ENCODE measurements around the gene PLAC1.

PLAC1 gene

DNA sequence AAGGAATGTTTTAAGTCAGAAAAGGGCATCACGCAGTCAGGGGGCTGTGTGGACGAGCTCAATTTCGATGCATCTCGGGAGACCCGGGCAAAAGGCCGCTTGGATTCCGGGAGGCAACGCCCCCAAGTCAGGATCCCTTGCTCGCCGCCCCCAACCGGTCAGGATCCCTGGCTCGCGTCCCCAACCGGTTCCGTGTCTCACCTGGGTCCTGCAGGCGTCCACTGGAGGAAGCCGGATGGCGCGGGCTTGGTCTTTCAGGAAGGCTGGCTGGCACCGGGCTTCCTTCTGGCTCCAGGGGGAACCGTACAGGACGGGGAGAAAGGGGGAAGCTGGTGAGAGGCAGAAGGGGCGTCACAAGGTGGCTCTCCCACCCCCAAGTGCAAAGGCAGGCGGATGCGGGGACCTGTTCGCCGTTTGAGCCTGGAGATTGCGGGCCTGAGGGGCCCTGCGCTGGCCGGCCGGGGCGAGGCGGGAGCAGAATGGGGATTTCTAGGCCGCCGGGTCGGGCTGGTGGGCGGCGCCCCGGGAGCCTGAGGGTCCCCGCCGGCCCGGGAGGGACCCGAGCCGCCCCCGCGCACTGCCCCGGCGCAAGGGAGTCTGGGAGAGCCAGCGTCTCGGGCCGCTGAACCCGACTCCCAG, 113.6 kb downstream of the PLAC1 start:
- 0 out of 2 replicates have a peak, but pooled peaks have one; percentile 33 for TF ChIP-seq ZBTB7A (IDR thresholded peaks at IDR 0.05; ENCODE audit: low read depth)
- TF ChIP-seq CREB1 (IDR thresholded peaks at IDR 0.05; ENCODE audit: low read depth), result no peak
- TF ChIP-seq YY1 (IDR thresholded peaks at IDR 0.05; ENCODE audit: low read depth), result 0 out of 2 replicates have a peak, but pooled peaks have one; percentile 13
- TF ChIP-seq TCF12 (IDR thresholded peaks at IDR 0.05; ENCODE audit: low read depth), result no peak
- TF ChIP-seq, protein P1, sequence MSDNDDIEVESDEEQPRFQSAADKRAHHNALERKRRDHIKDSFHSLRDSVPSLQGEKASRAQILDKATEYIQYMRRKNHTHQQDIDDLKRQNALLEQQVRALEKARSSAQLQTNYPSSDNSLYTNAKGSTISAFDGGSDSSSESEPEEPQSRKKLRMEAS (IDR thresholded peaks at IDR 0.05), result peak; percentile 24; the same call in 1 of the 2 replicates

DNA sequence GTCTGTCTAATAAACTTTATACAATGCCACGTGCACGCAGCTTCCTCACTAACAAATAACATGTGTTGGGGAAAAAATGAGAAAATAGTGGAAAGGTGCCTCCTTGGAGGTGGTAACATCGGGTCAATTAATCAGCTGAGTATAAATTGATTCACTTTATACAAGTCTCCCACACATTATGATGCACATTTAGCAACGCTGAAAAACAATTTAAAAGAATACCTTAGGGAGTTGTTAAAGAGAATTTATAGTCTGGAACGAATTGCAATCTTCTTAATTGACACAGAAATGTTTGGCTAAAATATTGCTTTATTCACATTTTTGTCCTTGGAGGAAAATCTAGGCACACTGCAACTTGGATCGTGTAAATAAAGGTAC, 114.1 kb downstream of the PLAC1 start:
- no peak for TF ChIP-seq FOXM1 (IDR thresholded peaks at IDR 0.05; ENCODE audit: borderline replicate concordance, low read depth)
- TF ChIP-seq YY1 (IDR thresholded peaks at IDR 0.05; ENCODE audit: low read depth), result no peak
- no peak for TF ChIP-seq TEAD4 (IDR thresholded peaks at IDR 0.05)
- TF ChIP-seq EP300 (IDR thresholded peaks at IDR 0.05; ENCODE audit: borderline replicate concordance), result no peak
- TF ChIP-seq CEBPB (IDR thresholded peaks at IDR 0.05), result no peak
- TF ChIP-seq, protein P2, sequence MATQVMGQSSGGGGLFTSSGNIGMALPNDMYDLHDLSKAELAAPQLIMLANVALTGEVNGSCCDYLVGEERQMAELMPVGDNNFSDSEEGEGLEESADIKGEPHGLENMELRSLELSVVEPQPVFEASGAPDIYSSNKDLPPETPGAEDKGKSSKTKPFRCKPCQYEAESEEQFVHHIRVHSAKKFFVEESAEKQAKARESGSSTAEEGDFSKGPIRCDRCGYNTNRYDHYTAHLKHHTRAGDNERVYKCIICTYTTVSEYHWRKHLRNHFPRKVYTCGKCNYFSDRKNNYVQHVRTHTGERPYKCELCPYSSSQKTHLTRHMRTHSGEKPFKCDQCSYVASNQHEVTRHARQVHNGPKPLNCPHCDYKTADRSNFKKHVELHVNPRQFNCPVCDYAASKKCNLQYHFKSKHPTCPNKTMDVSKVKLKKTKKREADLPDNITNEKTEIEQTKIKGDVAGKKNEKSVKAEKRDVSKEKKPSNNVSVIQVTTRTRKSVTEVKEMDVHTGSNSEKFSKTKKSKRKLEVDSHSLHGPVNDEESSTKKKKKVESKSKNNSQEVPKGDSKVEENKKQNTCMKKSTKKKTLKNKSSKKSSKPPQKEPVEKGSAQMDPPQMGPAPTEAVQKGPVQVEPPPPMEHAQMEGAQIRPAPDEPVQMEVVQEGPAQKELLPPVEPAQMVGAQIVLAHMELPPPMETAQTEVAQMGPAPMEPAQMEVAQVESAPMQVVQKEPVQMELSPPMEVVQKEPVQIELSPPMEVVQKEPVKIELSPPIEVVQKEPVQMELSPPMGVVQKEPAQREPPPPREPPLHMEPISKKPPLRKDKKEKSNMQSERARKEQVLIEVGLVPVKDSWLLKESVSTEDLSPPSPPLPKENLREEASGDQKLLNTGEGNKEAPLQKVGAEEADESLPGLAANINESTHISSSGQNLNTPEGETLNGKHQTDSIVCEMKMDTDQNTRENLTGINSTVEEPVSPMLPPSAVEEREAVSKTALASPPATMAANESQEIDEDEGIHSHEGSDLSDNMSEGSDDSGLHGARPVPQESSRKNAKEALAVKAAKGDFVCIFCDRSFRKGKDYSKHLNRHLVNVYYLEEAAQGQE (IDR thresholded peaks at IDR 0.05; ENCODE audit: low read depth), result no peak
- no peak for TF ChIP-seq NFIC (IDR thresholded peaks at IDR 0.05)
- TF ChIP-seq ZBTB7A (IDR thresholded peaks at IDR 0.05; ENCODE audit: low read depth), result no peak
- no peak for TF ChIP-seq EGR1 (IDR thresholded peaks at IDR 0.05)

DNA sequence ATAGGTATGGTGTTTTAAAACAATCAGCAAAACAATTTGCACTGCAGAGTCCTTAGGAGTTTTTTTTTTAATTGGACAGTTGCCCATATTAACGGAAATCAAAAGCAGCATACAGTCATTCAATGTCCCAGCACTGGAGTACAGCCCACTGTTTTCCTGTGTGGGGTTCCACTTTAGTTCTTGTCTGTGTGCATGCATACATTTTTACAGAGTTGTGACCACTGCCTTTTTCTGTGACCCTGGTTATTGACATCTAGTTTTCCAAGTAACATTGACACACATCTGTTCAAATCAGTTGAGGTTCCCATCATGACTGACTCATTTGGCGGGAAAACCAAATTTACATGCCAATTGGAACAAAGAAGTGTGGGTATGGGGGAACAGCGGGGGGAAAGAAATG, 115.0 kb downstream of the PLAC1 start:
- TF ChIP-seq TEAD4 (IDR thresholded peaks at IDR 0.05), result no peak
- TF ChIP-seq, protein P3, sequence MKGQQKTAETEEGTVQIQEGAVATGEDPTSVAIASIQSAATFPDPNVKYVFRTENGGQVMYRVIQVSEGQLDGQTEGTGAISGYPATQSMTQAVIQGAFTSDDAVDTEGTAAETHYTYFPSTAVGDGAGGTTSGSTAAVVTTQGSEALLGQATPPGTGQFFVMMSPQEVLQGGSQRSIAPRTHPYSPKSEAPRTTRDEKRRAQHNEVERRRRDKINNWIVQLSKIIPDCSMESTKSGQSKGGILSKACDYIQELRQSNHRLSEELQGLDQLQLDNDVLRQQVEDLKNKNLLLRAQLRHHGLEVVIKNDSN (IDR thresholded peaks at IDR 0.05), result no peak
- TF ChIP-seq EGR1 (IDR thresholded peaks at IDR 0.05), result no peak
- no peak for TF ChIP-seq TCF12 (IDR thresholded peaks at IDR 0.05; ENCODE audit: low read depth)
- TF ChIP-seq NFIC (IDR thresholded peaks at IDR 0.05), result no peak
- TF ChIP-seq FOXM1 (IDR thresholded peaks at IDR 0.05; ENCODE audit: borderline replicate concordance, low read depth), result no peak
- no peak for TF ChIP-seq TAF1 (IDR thresholded peaks at IDR 0.05; ENCODE audit: low read depth)
- TF ChIP-seq, protein P2 (IDR thresholded peaks at IDR 0.05; ENCODE audit: low read depth), result no peak
- TF ChIP-seq, protein P1 (IDR thresholded peaks at IDR 0.05), result no peak
- no peak for TF ChIP-seq ZBTB7A (IDR thresholded peaks at IDR 0.05; ENCODE audit: low read depth)
- no peak for TF ChIP-seq RAD21 (IDR thresholded peaks at IDR 0.05; ENCODE audit: low read depth)
- no peak for TF ChIP-seq EP300 (IDR thresholded peaks at IDR 0.05; ENCODE audit: borderline replicate concordance)
- TF ChIP-seq YY1 (IDR thresholded peaks at IDR 0.05; ENCODE audit: low read depth), result no peak

DNA sequence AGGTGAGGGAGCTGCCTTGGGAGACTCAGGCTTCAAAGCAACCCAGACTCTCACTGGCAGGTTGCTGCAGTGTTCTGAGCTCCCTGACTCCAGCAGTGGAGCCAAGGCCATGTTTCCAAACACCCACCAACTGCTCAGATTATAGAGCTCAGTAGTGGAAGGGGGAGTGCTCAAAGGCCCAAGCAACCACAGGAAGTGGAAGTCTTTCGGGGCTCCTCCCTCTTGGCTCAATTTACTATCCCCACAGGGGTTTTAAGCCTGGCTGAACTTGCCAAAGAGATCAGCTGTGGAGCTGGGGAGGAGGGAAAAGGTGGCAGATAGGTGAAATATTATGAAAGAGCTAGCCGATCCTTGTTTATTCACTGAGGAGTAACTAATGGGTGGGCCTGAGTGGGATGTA, 115.8 kb downstream of the PLAC1 start:
- TF ChIP-seq FOXM1 (IDR thresholded peaks at IDR 0.05; ENCODE audit: borderline replicate concordance, low read depth), result no peak
- TF ChIP-seq NFIC (IDR thresholded peaks at IDR 0.05), result peak; percentile 64
- no peak for TF ChIP-seq YY1 (IDR thresholded peaks at IDR 0.05; ENCODE audit: low read depth)
- TF ChIP-seq RAD21 (IDR thresholded peaks at IDR 0.05; ENCODE audit: low read depth), result no peak

DNA sequence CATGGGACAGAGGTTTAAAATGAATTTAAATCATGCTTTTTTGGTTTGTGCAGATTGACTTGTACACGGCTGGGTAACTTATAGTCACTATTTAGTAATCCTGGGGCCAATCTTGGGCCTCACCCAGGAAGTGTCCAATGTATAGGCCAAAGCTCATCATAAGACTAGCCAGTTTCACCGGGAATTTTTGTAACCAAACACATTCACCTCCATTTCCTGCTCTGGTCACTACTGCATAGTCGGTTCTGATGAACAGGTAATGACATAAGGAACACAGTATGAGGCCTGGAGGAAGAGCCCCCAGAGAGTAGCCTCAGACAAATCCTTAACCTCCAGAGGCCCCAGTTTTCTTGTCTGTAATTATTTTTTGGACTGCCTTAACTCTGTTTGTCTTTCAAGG, 116.4 kb downstream of the PLAC1 start:
- TF ChIP-seq NFIC (IDR thresholded peaks at IDR 0.05), result no peak
- TF ChIP-seq, protein P1 (IDR thresholded peaks at IDR 0.05), result no peak
- no peak for TF ChIP-seq CEBPB (IDR thresholded peaks at IDR 0.05)
- TF ChIP-seq RAD21 (IDR thresholded peaks at IDR 0.05; ENCODE audit: low read depth), result no peak
- no peak for TF ChIP-seq ZBTB7A (IDR thresholded peaks at IDR 0.05; ENCODE audit: low read depth)
- TF ChIP-seq, protein P2 (IDR thresholded peaks at IDR 0.05; ENCODE audit: low read depth), result no peak
- no peak for TF ChIP-seq CREB1 (IDR thresholded peaks at IDR 0.05; ENCODE audit: low read depth)
- TF ChIP-seq, protein P3 (IDR thresholded peaks at IDR 0.05), result no peak
- no peak for TF ChIP-seq TAF1 (IDR thresholded peaks at IDR 0.05; ENCODE audit: low read depth)
- no peak for TF ChIP-seq YY1 (IDR thresholded peaks at IDR 0.05; ENCODE audit: low read depth)
- no peak for TF ChIP-seq TCF12 (IDR thresholded peaks at IDR 0.05; ENCODE audit: low read depth)
- TF ChIP-seq EP300 (IDR thresholded peaks at IDR 0.05; ENCODE audit: borderline replicate concordance), result no peak
- TF ChIP-seq TEAD4 (IDR thresholded peaks at IDR 0.05), result no peak
- TF ChIP-seq FOXM1 (IDR thresholded peaks at IDR 0.05; ENCODE audit: borderline replicate concordance, low read depth), result no peak

Measured in Ishikawa (cell line).